Measurements from ENCODE around the gene ZFAND6.

ZFAND6 gene

GRCh38 chr15:80090879-80091503, 31.5 kb downstream of the ZFAND6 start:
- H2AK5ac ChIP-seq (ENCODE audit: low read length): no peak overlapping the region
- H4K8ac ChIP-seq (ENCODE audit: low read depth, low read length): no peak overlapping the region
- H3K18ac ChIP-seq (ENCODE audit: low read length): no peak overlapping the region
- peaks cover 10% of the 10 kb centered on the region for H3K79me1 ChIP-seq (ENCODE audit: low read length)
- no peak overlapping the region for H3K23ac ChIP-seq (ENCODE audit: low read length)
- no peak overlapping the region for H2BK120ac ChIP-seq (ENCODE audit: low read depth, low read length)
- H3K4me3 ChIP-seq (ENCODE audit: low read length): no peak overlapping the region
- no peaks in the 10 kb centered on the region for H3K4me1 ChIP-seq (ENCODE audit: control insufficient read depth, low read depth, low read length)
- H2BK5ac ChIP-seq (ENCODE audit: low read length): no peak overlapping the region
- H3K9ac ChIP-seq (ENCODE audit: low read length): no peak overlapping the region
- no peak overlapping the region for H2BK15ac ChIP-seq (replicated peaks; ENCODE audit: low read depth)
- H3K56ac ChIP-seq (ENCODE audit: low read length): no peak overlapping the region
- H3K36me3 ChIP-seq (ENCODE audit: control insufficient read depth, insufficient read depth, low read length): no peaks in the 10 kb centered on the region
- no peak overlapping the region for H4K5ac ChIP-seq (ENCODE audit: low read length)
- no peak for DNase-seq
- no peak overlapping the region for H3K4me2 ChIP-seq (ENCODE audit: low read length)
- no peaks in the 10 kb centered on the region for H3K27me3 ChIP-seq (ENCODE audit: insufficient read depth, low read length, poor library complexity)
- peaks cover 32% of the 10 kb centered on the region for H3K79me2 ChIP-seq (ENCODE audit: control insufficient read depth, insufficient read depth, low read length)
- WGBS (ENCODE audit: extremely low coverage, insufficient coverage, low lambda C conversion rate): no CpG with 5 or more reads among the region's 7 CpGs
- H3K4ac ChIP-seq (ENCODE audit: low read depth, low read length): no peak overlapping the region
- H3K27ac ChIP-seq (ENCODE audit: low read depth, low read length): no peak overlapping the region

GRCh38 chr15:80093854-80094418, 34.5 kb downstream of the ZFAND6 start:
- H2AK5ac ChIP-seq (ENCODE audit: low read length): no peak overlapping the region
- no peak overlapping the region for H3K23ac ChIP-seq (ENCODE audit: low read length)
- no peak overlapping the region for H3K56ac ChIP-seq (ENCODE audit: low read length)
- no peak overlapping the region for H2BK15ac ChIP-seq (replicated peaks; ENCODE audit: low read depth)
- no peak overlapping the region for H3K9ac ChIP-seq (ENCODE audit: low read length)
- peak; percentile 36 for DNase-seq
- H2BK5ac ChIP-seq (ENCODE audit: low read length): no peak overlapping the region
- no peaks in the 10 kb centered on the region for H3K36me3 ChIP-seq (ENCODE audit: control insufficient read depth, insufficient read depth, low read length)
- no peak overlapping the region for H4K8ac ChIP-seq (ENCODE audit: low read depth, low read length)
- H2BK120ac ChIP-seq (ENCODE audit: low read depth, low read length): no peak overlapping the region
- no peak overlapping the region for H3K27ac ChIP-seq (ENCODE audit: low read depth, low read length)
- no peaks in the 10 kb centered on the region for H3K27me3 ChIP-seq (ENCODE audit: insufficient read depth, low read length, poor library complexity)
- H3K4me2 ChIP-seq (ENCODE audit: low read length): no peak overlapping the region
- peaks cover 4% of the 10 kb centered on the region for H3K79me1 ChIP-seq (ENCODE audit: low read length)
- no peaks in the 10 kb centered on the region for H3K4me1 ChIP-seq (ENCODE audit: control insufficient read depth, low read depth, low read length)
- peaks cover 22% of the 10 kb centered on the region for H3K79me2 ChIP-seq (ENCODE audit: control insufficient read depth, insufficient read depth, low read length)
- H3K18ac ChIP-seq (ENCODE audit: low read length): no peak overlapping the region
- H4K5ac ChIP-seq (ENCODE audit: low read length): no peak overlapping the region
- no peak overlapping the region for H3K4ac ChIP-seq (ENCODE audit: low read depth, low read length)
- WGBS (ENCODE audit: extremely low coverage, insufficient coverage, low lambda C conversion rate): no CpG with 5 or more reads among the region's 5 CpGs
- no peak overlapping the region for H3K4me3 ChIP-seq (ENCODE audit: low read length)

GRCh38 chr15:80095511-80095910, 36.0 kb downstream of the ZFAND6 start:
- Histone ChIP-seq H4K5ac (ENCODE audit: low read length) (no peak overlapping the region), H3K4me2 (ENCODE audit: low read length) (no peak overlapping the region), H3K79me2 (ENCODE audit: control insufficient read depth, insufficient read depth, low read length) (peaks cover 13% of the 10 kb centered on the region), H3K27ac (ENCODE audit: low read depth, low read length) (no peak overlapping the region), H3K56ac (ENCODE audit: low read length) (no peak overlapping the region), H3K23ac (ENCODE audit: low read length) (no peak overlapping the region), H3K9ac (ENCODE audit: low read length) (no peak overlapping the region), H4K8ac (ENCODE audit: low read depth, low read length) (no peak overlapping the region), H3K4ac (ENCODE audit: low read depth, low read length) (no peak overlapping the region), H3K27me3 (ENCODE audit: insufficient read depth, low read length, poor library complexity) (no peaks in the 10 kb centered on the region), H3K36me3 (ENCODE audit: control insufficient read depth, insufficient read depth, low read length) (no peaks in the 10 kb centered on the region), H2BK15ac (replicated peaks; ENCODE audit: low read depth) (no peak overlapping the region), H3K4me3 (ENCODE audit: low read length) (no peak overlapping the region), H3K18ac (ENCODE audit: low read length) (no peak overlapping the region), H2BK120ac (ENCODE audit: low read depth, low read length) (no peak overlapping the region), H2BK5ac (ENCODE audit: low read length) (no peak overlapping the region), H2AK5ac (ENCODE audit: low read length) (no peak overlapping the region), H3K4me1 (ENCODE audit: control insufficient read depth, low read depth, low read length) (no peaks in the 10 kb centered on the region), H3K79me1 (ENCODE audit: low read length) (no peaks in the 10 kb centered on the region)
- no CpG with 5 or more reads among the region's 4 CpGs for WGBS (ENCODE audit: extremely low coverage, insufficient coverage, low lambda C conversion rate)
- no peak for DNase-seq

DNA sequence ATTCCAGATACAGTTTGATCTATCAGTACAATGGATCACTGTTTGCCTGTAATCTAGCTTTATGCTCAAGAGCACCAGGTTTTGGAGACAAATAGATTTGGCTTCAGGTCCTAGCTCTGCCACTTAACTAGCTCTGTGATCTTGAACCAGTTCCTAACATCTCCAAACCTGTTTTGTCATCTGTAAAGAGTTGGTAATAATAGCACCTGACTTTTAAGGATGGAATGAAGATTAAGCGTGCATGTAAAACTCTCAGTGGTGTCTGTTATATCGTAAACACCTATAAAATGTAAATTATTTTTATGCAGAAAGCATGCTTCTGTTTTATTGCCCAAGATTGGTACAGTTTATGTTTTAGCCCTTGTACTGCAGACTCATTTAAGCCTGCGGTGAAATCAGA, 36.5 kb downstream of the ZFAND6 start:
- no peaks in the 10 kb centered on the region for H3K4me1 ChIP-seq (ENCODE audit: control insufficient read depth, low read depth, low read length)
- H3K56ac ChIP-seq (ENCODE audit: low read length): no peak overlapping the region
- no peak overlapping the region for H3K9ac ChIP-seq (ENCODE audit: low read length)
- H2BK5ac ChIP-seq (ENCODE audit: low read length): no peak overlapping the region
- H3K4ac ChIP-seq (ENCODE audit: low read depth, low read length): no peak overlapping the region
- H3K36me3 ChIP-seq (ENCODE audit: control insufficient read depth, insufficient read depth, low read length): no peaks in the 10 kb centered on the region
- H3K79me1 ChIP-seq (ENCODE audit: low read length): peaks cover 1% of the 10 kb centered on the region
- H3K27me3 ChIP-seq (ENCODE audit: insufficient read depth, low read length, poor library complexity): no peaks in the 10 kb centered on the region
- DNase-seq: no peak
- no peak overlapping the region for H2AK5ac ChIP-seq (ENCODE audit: low read length)
- H3K4me2 ChIP-seq (ENCODE audit: low read length): no peak overlapping the region
- WGBS (ENCODE audit: extremely low coverage, insufficient coverage, low lambda C conversion rate): no CpG with 5 or more reads among the region's 3 CpGs
- H2BK15ac ChIP-seq (replicated peaks; ENCODE audit: low read depth): no peak overlapping the region
- no peak overlapping the region for H2BK120ac ChIP-seq (ENCODE audit: low read depth, low read length)
- H4K5ac ChIP-seq (ENCODE audit: low read length): no peak overlapping the region
- peaks cover 15% of the 10 kb centered on the region for H3K79me2 ChIP-seq (ENCODE audit: control insufficient read depth, insufficient read depth, low read length)
- no peak overlapping the region for H3K27ac ChIP-seq (ENCODE audit: low read depth, low read length)
- no peak overlapping the region for H3K4me3 ChIP-seq (ENCODE audit: low read length)
- no peak overlapping the region for H3K18ac ChIP-seq (ENCODE audit: low read length)
- no peak overlapping the region for H4K8ac ChIP-seq (ENCODE audit: low read depth, low read length)
- no peak overlapping the region for H3K23ac ChIP-seq (ENCODE audit: low read length)

GRCh38 chr15:80098341-80098740, 38.9 kb downstream of the ZFAND6 start:
- Histone ChIP-seq H3K23ac (ENCODE audit: low read length) (no peak overlapping the region), H3K18ac (ENCODE audit: low read length) (no peak overlapping the region), H3K27ac (ENCODE audit: low read depth, low read length) (no peak overlapping the region), H3K4me2 (ENCODE audit: low read length) (no peak overlapping the region), H2BK120ac (ENCODE audit: low read depth, low read length) (no peak overlapping the region), H2BK5ac (ENCODE audit: low read length) (no peak overlapping the region), H3K79me2 (ENCODE audit: control insufficient read depth, insufficient read depth, low read length) (peaks cover 13% of the 10 kb centered on the region), H4K5ac (ENCODE audit: low read length) (no peak overlapping the region), H3K56ac (ENCODE audit: low read length) (no peak overlapping the region), H3K4me1 (ENCODE audit: control insufficient read depth, low read depth, low read length) (no peaks in the 10 kb centered on the region), H2AK5ac (ENCODE audit: low read length) (no peak overlapping the region), H3K27me3 (ENCODE audit: insufficient read depth, low read length, poor library complexity) (no peaks in the 10 kb centered on the region), H2BK15ac (replicated peaks; ENCODE audit: low read depth) (no peak overlapping the region), H3K9ac (ENCODE audit: low read length) (no peak overlapping the region), H3K4ac (ENCODE audit: low read depth, low read length) (no peak overlapping the region), H4K8ac (ENCODE audit: low read depth, low read length) (no peak overlapping the region), H3K79me1 (ENCODE audit: low read length) (peaks cover 3% of the 10 kb centered on the region), H3K36me3 (ENCODE audit: control insufficient read depth, insufficient read depth, low read length) (no peaks in the 10 kb centered on the region), H3K4me3 (ENCODE audit: low read length) (no peak overlapping the region)
- no CpG with 5 or more reads among the region's 1 CpG for WGBS (ENCODE audit: extremely low coverage, insufficient coverage, low lambda C conversion rate)
- DNase-seq: no peak

DNA sequence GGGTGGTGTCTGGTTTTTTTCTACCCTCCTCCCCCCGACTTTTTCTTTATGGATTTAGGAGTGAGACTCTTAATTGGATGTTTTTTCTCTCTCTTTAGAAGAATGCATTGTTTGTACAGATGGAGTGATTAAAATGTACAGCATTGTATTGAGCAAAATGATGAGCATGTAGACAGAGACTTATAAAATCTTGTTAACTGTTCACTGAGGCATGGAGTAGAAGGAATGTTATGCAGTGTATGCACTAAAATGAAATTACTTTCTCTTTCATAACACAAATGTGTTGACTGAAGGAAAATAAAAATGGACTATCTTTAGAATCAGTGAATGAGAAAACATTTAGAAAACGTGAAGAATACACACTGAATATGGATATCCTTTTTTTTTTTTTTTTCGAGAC, 39.8 kb downstream of the ZFAND6 start:
- Histone ChIP-seq H4K5ac (ENCODE audit: low read length) (no peak overlapping the region), H3K79me1 (ENCODE audit: low read length) (peaks cover 6% of the 10 kb centered on the region), H3K18ac (ENCODE audit: low read length) (no peak overlapping the region), H3K23ac (ENCODE audit: low read length) (no peak overlapping the region), H4K8ac (ENCODE audit: low read depth, low read length) (no peak overlapping the region), H2BK15ac (replicated peaks; ENCODE audit: low read depth) (no peak overlapping the region), H2AK5ac (ENCODE audit: low read length) (no peak overlapping the region), H3K4me2 (ENCODE audit: low read length) (no peak overlapping the region), H3K4ac (ENCODE audit: low read depth, low read length) (no peak overlapping the region), H2BK5ac (ENCODE audit: low read length) (no peak overlapping the region), H3K56ac (ENCODE audit: low read length) (no peak overlapping the region), H3K4me3 (ENCODE audit: low read length) (no peak overlapping the region), H3K4me1 (ENCODE audit: control insufficient read depth, low read depth, low read length) (no peaks in the 10 kb centered on the region), H3K9ac (ENCODE audit: low read length) (no peak overlapping the region), H3K27ac (ENCODE audit: low read depth, low read length) (no peak overlapping the region), H3K79me2 (ENCODE audit: control insufficient read depth, insufficient read depth, low read length) (peaks cover 19% of the 10 kb centered on the region), H3K27me3 (ENCODE audit: insufficient read depth, low read length, poor library complexity) (no peaks in the 10 kb centered on the region), H3K36me3 (ENCODE audit: control insufficient read depth, insufficient read depth, low read length) (no peaks in the 10 kb centered on the region), H2BK120ac (ENCODE audit: low read depth, low read length) (no peak overlapping the region)
- no peak for DNase-seq
- no CpG with 5 or more reads among the region's 3 CpGs for WGBS (ENCODE audit: extremely low coverage, insufficient coverage, low lambda C conversion rate)

Data from mesendoderm (in vitro differentiated cells).